HG03039 (cell line): ENCODE results near the gene SDK1.

Experiments used
- ATAC-seq: cut with Tn5 transposase; IDR thresholded peaks from one replicate; pipeline ENCODE4 v1.9.1; 2021; ENCODE audit warnings: mild to moderate bottlenecking, moderate library complexity; ENCODE audit not compliant: unreplicated experiment

SDK1 gene

DNA sequence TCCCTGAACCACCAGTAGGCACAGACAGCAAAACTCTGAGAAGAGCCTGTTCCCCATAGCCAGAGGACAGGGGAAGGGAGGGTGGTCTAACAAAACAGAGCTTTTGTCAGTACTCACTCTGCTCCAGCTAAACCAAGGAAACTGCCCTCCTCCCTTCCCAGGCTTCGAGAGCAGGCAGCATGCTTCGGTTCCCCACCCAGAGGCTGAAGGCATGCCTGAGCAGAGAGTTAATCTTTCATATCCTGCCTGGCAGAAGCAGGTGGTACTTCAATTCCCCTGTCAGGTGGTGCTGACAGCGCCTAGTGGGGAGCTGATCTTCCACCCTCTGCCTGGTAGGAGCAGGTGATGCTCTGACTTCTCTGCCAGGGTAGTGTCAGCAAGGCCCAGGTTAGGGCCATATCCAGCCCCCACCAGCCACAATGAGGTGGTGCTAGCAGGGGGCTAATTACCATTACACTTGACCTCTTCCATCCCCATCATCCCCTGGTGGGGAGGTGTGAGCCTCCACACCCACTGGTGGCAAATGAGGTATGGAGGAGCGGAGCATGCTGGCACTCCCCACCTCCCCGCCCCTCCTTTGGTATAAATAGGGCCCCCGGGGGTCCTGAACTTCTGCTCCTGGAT is 35.1 kb downstream of the SDK1 start:
- ATAC-seq = no peak

DNA sequence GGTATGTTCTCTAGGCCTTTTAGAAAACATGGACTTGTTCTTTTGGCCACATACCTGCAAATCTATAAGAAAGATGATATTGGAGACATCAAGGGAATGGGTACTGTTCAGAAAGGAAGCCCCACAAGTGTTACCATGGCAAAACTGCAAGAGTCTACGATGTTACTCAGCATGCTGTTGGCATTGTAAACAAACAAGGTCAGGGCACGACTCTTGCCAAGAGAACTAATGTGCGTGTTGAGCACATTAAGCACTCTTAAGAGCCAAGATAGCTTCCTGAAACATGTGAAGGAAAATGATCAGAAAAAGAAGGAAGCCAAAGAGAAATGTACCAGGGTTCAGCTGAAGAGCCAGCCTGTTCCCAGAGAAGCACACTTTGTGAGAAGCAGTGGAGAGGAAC is 37.1 kb downstream of the SDK1 start:
- no peak for ATAC-seq

DNA sequence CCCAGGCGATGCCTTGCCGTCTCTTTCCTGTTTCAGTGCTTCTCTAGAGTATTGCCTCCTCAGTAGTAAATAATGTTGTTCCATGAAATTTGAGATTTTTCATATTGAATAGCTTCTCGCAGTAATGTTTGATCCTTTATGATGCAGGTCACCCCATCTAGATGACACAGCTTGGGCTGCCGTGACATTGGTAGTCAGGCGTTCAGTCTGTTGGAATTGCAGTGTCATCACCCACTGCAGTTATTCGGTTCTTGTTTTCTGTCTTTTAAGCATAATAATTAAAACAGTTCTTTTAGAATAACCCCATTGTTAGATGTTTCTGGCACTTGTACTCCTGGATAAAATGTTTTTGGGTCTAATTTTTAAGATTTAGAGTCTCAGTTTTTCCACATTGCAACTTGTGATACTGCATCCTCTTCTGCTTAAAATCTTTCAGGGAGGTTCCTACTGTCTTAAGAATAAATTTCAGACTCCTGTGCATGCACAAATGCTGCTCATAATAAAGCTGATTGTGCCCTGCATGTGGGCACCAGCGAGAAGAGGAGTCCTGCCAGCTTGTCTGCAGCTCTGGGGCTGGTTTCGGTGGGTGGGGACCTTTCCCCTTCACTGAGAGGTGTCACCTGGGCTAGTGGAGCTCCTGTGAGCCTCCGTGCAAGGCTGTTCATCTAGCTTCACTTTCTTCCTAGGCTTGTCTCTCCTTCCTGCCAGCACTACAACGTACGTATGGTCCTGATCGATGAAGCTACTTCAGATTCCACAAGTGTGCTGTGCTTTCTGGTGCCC is 44.8 kb downstream of the SDK1 start:
- no peak for ATAC-seq

DNA sequence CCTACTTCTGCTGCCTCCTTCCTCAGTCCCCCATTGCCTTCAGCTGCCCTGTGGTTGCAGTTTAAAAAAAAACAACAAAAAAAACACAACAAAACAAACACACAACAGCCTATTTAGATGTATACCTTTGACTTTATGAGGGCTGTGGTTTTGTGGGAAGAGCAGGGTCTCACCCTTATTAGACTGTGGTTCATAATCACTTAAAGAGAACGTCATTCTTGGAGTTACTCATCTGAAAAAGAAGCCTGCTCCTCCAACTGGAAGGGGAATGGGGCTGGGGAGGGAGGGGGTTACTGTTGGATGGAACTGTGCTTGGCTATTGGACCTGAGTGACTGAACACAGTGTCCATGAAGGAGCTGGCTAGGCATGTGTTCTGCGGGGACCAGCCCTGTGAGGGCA is 48.1 kb downstream of the SDK1 start:
- ATAC-seq = no peak

DNA sequence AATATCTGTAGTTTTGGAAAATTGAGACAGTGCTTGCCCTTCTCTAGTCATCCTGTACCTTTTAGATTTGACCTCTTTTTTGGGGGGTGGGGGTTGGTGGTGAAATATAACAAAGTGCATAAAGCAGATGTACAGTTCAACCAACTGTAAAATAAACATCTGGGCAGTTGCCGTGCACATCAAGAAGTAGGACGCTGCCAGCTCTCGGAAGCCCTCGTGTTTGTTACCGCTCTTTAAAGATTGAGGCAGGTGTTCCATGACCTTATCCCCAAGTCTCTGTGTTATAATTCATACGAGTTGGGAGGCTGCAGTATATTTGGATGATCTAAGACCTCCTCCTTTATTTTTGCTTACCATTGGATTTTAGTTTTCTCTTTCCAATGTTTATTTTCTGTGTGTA is 55.1 kb downstream of the SDK1 start:
- ATAC-seq = no peak

- no peak for ATAC-seq
Measured at GRCh38 chr7:3358991-3359390, 57.9 kb downstream of the SDK1 start.

GRCh38 chr7:3367261-3367660 is 66.2 kb downstream of the SDK1 start:
- no peak for ATAC-seq

GRCh38 chr7:3370068-3370830 is 69.2 kb downstream of the SDK1 start:
- ATAC-seq = no peak

DNA sequence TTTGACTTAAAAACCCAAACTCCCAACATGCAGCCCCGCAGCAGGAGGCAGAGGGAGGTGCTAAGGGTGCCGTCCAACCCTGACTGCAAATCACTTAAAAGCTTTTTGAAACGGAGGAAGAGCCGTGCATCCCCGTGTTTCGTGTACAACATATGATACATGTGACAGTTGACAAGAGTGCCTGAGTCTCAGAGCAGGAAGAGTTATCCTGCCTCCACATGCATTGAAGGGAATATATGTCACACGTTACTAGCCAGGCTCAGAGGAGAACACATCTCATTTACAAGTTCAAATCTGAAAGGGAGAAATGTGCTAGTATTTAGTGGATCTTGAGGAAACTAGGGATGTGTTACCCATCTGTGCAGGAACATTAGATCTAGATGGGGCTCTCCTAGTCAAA is 69.9 kb downstream of the SDK1 start:
- no peak for ATAC-seq

GRCh38 chr7:3371601-3372000 is 70.5 kb downstream of the SDK1 start:
- ATAC-seq = no peak

DNA sequence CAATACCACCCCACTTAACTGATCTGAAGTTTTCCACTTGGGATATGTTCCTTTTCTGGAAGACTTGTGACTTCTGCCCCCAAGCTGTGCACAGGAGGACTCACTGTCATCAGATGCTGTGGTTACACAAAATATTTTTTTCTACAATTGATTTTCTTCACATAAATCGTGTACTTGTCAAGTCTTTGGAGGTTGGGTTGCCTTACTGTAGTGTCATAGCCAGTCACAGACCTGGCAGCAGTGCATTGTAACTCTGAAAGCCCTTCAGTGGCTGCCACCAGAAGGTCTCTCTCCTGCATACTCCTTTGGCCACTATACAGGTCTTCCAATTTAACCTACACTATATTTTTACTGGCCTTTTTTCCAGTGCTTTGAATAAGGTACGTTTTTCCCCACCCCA is 73.2 kb downstream of the SDK1 start:
- no peak for ATAC-seq

GRCh38 chr7:3378390-3379150 is 77.5 kb downstream of the SDK1 start:
- ATAC-seq = no peak

DNA sequence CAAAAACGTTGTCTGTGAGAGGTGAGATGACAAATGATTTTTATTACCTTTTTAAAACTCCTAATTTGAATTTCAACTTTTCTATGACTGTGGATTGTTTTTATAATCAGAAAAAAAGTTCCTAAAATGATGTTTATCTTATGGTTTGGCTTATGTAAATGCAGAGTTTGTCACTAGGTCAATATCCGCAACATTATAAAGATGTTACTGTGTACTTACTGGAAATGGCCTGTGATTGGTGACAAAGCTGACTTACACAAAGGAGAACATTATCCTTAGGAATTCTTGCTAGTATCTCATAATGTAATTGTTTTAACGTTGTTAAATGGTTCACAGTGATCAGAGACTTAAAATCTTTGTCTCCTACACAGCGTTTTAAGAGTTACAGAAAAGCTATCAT is 79.0 kb downstream of the SDK1 start:
- ATAC-seq = no peak

DNA sequence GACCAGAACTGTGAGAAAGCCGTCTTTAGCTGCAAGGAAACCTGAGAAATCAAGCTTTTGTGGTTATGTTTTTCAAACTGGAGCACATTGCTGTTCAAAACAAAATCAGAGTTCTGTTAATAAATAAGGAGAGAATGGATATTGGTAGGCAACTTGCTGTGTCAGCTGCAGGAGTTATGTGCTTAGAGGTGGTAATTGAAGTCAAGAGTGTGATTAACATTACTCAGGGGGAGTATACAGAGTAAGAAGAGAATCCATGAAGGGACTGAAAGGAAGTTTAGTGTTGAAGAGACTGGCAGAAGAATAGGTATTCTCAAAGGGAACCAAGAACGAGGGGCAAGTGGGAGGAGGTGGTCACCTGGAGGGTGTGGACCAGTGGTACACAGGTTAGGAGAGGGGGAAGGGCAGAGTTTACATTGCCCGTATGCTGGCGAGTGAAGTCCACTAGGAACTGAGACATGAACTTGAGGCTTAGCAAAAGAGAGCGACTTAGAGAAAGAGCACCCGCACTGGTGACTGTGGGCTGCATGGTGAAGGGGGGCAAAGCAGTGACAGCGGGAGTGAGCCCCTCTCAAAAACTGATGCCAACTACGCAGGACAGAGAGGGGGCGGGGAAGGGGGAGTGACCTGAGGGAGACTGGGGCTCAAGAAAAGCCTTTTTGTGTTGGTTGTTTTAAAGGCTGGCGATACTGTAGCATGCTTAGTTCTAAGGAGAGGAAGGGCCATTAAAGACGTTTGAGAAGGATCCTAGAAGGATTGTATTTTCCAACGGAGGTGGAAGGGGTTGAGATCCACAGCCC is 80.0 kb downstream of the SDK1 start:
- no peak for ATAC-seq

GRCh38 chr7:3386423-3387190 is 85.6 kb downstream of the SDK1 start:
- no peak for ATAC-seq

DNA sequence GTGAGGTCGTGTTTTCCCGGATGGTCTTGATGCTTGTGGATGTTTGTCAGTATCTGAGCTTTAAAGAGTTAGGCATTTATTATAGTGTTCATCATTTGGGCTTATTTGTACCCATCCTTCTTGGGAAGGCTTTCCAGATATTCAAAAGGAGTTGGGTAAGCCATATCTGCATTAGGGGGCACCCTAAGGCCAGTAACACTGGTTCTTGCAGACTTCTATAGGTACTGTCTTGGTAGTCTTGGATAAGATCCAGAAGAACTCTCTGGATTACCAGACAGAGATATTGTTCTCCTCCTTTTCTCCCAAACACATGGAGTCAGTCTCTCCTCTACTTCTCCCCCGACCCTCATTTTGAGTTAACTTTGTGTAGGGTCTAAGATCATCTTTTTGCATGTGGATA is 92.8 kb downstream of the SDK1 start:
- ATAC-seq = no peak

- no peak for ATAC-seq
Measured at GRCh38 chr7:3397324-3397723, 96.3 kb downstream of the SDK1 start.

DNA sequence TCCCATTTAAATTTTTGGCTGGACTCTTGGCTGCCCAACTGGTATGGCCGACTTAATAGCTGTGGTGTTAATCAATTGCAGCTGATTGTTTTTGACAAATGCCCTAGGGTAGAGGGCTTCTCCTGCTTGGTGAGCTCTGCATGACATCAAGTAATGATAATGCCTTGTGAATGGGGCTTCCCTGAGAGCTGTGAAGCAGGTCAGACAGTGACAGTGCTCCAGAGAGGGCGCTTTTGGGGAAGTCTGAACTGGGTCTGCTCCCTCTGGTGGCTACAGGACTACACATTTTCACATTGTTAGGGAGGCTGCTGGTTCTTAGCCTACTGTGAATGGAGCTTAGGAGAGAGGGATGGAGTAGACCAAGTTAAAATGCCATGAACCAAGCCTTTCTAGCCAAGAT is 98.8 kb downstream of the SDK1 start:
- ATAC-seq = no peak

- ATAC-seq = no peak
Measured at GRCh38 chr7:3404501-3404900, 103.4 kb downstream of the SDK1 start.
